ENCODE data around the gene CD2AP.

- TF ChIP-seq CTCF (IDR thresholded peaks at IDR 0.05), result no peak
- no peak for TF ChIP-seq POLR2AphosphoS5 (IDR thresholded peaks at IDR 0.05)
Measured at GRCh38 chr6:47592131-47592840, 114.7 kb downstream of the CD2AP start.

Data from breast epithelium (tissue), 3 donors.